ENCODE results near the gene PSMC6.
A peak's percentile ranks its signal among the peaks of the same experiment; 100 is the strongest.

PSMC6 gene

DNA sequence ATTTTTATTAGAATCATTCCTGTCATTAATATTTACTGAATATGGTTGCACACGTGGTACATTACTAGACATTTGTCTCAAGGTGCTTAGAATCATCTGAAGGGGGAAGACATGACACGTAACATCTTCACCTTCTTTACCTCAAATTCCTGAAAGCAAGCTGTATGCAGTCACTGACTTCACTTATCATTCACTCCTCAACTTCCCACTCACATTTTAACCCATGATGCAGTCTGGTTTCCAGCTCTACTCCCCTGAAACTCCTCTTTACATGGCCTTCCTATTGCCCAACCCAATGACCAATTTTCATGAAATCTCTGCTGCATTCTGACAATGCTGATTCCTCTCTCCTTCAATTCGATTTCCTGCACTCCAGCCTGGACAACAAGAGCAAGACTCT, 5.8 kb upstream of the PSMC6 start:
- no peak overlapping the region for H3K27ac Mint-ChIP-seq
- TF ChIP-seq, protein P1, sequence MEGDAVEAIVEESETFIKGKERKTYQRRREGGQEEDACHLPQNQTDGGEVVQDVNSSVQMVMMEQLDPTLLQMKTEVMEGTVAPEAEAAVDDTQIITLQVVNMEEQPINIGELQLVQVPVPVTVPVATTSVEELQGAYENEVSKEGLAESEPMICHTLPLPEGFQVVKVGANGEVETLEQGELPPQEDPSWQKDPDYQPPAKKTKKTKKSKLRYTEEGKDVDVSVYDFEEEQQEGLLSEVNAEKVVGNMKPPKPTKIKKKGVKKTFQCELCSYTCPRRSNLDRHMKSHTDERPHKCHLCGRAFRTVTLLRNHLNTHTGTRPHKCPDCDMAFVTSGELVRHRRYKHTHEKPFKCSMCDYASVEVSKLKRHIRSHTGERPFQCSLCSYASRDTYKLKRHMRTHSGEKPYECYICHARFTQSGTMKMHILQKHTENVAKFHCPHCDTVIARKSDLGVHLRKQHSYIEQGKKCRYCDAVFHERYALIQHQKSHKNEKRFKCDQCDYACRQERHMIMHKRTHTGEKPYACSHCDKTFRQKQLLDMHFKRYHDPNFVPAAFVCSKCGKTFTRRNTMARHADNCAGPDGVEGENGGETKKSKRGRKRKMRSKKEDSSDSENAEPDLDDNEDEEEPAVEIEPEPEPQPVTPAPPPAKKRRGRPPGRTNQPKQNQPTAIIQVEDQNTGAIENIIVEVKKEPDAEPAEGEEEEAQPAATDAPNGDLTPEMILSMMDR (IDR thresholded peaks at IDR 0.05): no peak
- H3K4me3 Mint-ChIP-seq: no peak overlapping the region
- peaks cover 2% of the 10 kb centered on the region for H3K36me3 Mint-ChIP-seq (ENCODE audit: low read depth)
- DNase-seq: no peak
- peaks cover 2% of the 10 kb centered on the region for H3K9me3 Mint-ChIP-seq
- H3K4me1 Mint-ChIP-seq: peaks cover under 1% of the 10 kb centered on the region
- H3K27me3 Mint-ChIP-seq (ENCODE audit: low read depth, poor library complexity): peaks cover 8% of the 10 kb centered on the region

DNA sequence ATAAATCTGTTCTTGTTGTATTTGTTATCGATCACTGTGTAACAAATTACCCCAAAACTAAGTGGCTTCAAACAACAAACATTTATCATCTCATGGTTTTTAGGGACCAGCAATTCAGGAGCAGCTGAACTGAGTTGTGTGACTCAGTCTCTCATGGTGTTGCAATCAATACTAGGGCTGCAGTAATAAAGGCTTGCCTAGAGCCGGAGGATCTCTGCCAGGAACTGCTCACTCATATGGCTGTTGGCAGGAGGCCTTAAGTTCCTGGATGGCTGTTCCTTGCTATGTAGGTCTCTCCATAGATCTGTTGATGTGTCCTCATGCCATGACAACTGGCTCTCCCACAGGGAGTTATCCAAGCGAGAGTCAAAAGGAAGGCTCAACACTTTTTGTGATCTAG, 3.8 kb upstream of the PSMC6 start:
- TF ChIP-seq, protein P1 (IDR thresholded peaks at IDR 0.05): no peak
- Mint-ChIP-seq H3K9me3 (peaks cover 8% of the 10 kb centered on the region), H3K27me3 (ENCODE audit: low read depth, poor library complexity) (peaks cover 4% of the 10 kb centered on the region), H3K27ac (no peak overlapping the region), H3K4me1 (peaks cover 21% of the 10 kb centered on the region), H3K36me3 (ENCODE audit: low read depth) (peaks cover 11% of the 10 kb centered on the region), H3K4me3 (no peak overlapping the region)
- DNase-seq: no peak

GRCh38 chr14:52703664-52704063, 3.3 kb upstream of the PSMC6 start:
- Mint-ChIP-seq H3K4me3 (no peak overlapping the region), H3K27me3 (ENCODE audit: low read depth, poor library complexity) (peaks cover 4% of the 10 kb centered on the region), H3K36me3 (ENCODE audit: low read depth) (peaks cover 15% of the 10 kb centered on the region), H3K4me1 (peaks cover 25% of the 10 kb centered on the region), H3K9me3 (peaks cover 8% of the 10 kb centered on the region), H3K27ac (no peak overlapping the region)
- TF ChIP-seq, protein P1 (IDR thresholded peaks at IDR 0.05): no peak
- no peak for DNase-seq

- no peak for DNase-seq
- Mint-ChIP-seq H3K36me3 (ENCODE audit: low read depth) (peaks cover 41% of the 10 kb centered on the region), H3K4me3 (peak overlapping the region; percentile 100), H3K27ac (no peak overlapping the region), H3K27me3 (ENCODE audit: low read depth, poor library complexity) (peaks cover 4% of the 10 kb centered on the region), H3K4me1 (peaks cover 28% of the 10 kb centered on the region), H3K9me3 (peaks cover 8% of the 10 kb centered on the region)
- TF ChIP-seq, protein P1 (IDR thresholded peaks at IDR 0.05): no peak
Measured at GRCh38 chr14:52706286-52706685, 714 bp upstream of the PSMC6 start.

DNA sequence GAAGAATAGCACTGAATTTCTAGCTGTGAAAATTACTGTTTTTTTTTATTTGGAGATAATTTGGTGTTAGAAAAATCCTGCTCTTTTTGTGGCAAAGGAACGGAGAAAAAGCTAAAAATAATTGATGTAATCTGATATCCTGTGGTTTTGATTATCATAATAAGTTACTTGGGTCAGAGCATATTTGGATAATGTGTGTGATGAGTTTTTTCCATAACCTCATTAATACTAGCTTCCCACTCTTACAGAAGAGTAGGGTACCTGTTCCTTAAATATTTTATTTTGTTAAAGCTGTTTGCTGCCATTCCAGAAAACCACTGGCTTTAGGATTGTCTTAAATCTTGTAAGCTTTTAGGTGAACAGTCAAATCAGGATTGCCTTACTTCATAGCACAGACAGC, 4.7 kb downstream of the PSMC6 start:
- no peak overlapping the region for H3K27ac Mint-ChIP-seq
- peaks cover 82% of the 10 kb centered on the region for H3K36me3 Mint-ChIP-seq (ENCODE audit: low read depth)
- TF ChIP-seq, protein P1 (IDR thresholded peaks at IDR 0.05): no peak
- DNase-seq: no peak
- peaks cover 23% of the 10 kb centered on the region for H3K4me1 Mint-ChIP-seq
- H3K27me3 Mint-ChIP-seq (ENCODE audit: low read depth, poor library complexity): no peaks in the 10 kb centered on the region
- H3K4me3 Mint-ChIP-seq: no peak overlapping the region
- H3K9me3 Mint-ChIP-seq: peaks cover 2% of the 10 kb centered on the region

DNA sequence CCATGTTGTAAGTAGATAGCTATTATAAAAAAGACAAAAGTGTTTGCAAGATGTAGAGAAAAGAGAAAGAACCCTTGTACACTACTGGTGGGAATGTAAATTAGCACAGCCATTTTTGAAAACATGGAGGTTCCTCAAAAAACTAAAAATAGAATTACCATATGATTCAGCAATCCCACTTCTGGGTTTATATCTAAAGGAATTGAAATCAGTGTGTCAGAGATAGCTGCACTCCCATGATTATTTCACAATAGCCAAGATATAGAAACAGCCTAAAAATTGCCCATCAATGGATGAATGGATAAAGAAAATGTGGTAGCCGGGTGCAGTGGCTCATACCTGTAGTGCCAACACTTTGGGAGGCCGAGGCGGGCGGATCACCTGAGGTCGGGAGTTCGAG, 9.2 kb downstream of the PSMC6 start:
- H3K36me3 Mint-ChIP-seq (ENCODE audit: low read depth): peaks cover 78% of the 10 kb centered on the region
- H3K9me3 Mint-ChIP-seq: no peaks in the 10 kb centered on the region
- H3K4me1 Mint-ChIP-seq: no peaks in the 10 kb centered on the region
- H3K27ac Mint-ChIP-seq: no peak overlapping the region
- DNase-seq: no peak
- no peaks in the 10 kb centered on the region for H3K27me3 Mint-ChIP-seq (ENCODE audit: low read depth, poor library complexity)
- TF ChIP-seq, protein P1 (IDR thresholded peaks at IDR 0.05): no peak
- H3K4me3 Mint-ChIP-seq: no peak overlapping the region
